Fibroblast of skin of left quadriceps (primary cell): ENCODE measurements around the gene RASA3.
"Not testable (repeated sequence)": the region's sequence is repeated elsewhere in the genome, so short reads cannot be mapped to it uniquely, and the experiment has no call there.

Source experiments
- DNase-seq, 2 experiments: peaks; one replicate each; pipeline ENCODE4 v3.0.0-alpha.2; 2013; ENCODE audit warnings: low read depth in 2 of 2

Gene RASA3, protein sequence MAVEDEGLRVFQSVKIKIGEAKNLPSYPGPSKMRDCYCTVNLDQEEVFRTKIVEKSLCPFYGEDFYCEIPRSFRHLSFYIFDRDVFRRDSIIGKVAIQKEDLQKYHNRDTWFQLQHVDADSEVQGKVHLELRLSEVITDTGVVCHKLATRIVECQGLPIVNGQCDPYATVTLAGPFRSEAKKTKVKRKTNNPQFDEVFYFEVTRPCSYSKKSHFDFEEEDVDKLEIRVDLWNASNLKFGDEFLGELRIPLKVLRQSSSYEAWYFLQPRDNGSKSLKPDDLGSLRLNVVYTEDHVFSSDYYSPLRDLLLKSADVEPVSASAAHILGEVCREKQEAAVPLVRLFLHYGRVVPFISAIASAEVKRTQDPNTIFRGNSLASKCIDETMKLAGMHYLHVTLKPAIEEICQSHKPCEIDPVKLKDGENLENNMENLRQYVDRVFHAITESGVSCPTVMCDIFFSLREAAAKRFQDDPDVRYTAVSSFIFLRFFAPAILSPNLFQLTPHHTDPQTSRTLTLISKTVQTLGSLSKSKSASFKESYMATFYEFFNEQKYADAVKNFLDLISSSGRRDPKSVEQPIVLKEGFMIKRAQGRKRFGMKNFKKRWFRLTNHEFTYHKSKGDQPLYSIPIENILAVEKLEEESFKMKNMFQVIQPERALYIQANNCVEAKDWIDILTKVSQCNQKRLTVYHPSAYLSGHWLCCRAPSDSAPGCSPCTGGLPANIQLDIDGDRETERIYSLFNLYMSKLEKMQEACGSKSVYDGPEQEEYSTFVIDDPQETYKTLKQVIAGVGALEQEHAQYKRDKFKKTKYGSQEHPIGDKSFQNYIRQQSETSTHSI

DNA sequence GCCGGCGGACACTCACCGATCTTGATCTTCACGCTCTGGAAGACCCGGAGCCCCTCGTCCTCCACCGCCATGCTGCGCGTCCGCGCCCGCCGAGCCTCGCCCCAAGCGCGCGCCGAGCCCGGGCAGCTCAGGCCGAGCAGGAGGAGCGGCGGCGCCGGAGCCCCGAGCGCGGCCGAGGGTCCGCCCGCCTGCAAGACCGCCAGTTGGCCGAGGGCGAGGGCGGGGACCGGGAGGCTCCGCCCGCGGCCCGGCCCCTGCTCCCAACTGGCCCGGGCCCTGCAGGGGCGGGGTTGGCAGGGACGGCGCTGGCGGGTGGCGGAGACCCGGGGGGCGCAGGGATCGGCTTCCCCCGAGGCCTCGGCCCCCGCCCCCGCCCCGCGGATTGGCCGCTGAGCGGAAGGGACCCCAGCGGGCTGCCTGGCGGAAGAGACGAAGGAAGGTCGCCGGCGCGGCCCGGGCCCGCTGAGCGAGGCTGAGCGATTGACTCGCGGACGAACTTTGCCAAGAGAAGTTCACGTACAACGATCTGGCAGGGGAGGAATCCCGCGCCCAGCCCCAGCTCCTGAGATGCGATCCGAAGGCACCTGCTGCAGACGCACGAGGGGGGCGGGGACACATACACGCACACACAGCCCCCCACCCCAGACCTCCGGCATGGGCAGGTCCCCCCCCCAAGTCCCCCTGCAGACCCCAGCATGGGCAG, at the start of gene RASA3:
Gene RASA3, minus strand, starts transcription at position 205 of the 703 bp plus-strand sequence. Its CDS starts 134 bp downstream, at position 71.
- DNase-seq = peak in 1 of 2 experiments; percentile 65

DNA sequence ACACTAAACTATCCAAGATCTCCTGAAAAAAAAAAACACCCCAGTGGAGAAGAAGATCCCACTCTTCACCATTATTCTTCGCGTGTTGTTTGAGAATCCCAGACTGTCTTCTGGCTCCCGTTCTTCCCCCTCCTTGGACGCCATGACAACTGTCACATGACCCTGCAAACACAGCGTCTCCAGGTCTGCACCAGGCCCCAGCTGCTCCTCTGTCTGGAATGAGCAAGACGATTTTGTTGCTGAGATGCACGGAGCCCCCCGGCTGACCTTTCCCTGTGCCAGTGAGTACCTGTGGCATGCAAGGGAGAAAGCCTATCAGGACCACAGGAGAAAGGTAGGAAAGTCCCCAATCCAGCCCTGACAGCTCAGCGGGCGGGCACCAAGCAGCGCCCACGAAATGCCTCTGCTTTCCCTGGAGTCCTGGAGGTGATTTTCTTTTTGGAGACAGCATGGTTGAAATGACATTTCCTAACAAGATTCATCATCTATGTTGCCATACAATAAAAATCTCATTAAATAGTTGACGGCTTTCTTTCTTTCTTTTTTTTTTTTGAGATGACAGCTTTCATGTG, 46.8 kb upstream of the RASA3 start, which contains the start of gene CFAP97D2:
Gene CFAP97D2, plus strand, starts transcription at position 171 of the 572 bp plus-strand sequence. Its CDS starts 74 bp downstream, at position 245.
- no peak for DNase-seq

DNA sequence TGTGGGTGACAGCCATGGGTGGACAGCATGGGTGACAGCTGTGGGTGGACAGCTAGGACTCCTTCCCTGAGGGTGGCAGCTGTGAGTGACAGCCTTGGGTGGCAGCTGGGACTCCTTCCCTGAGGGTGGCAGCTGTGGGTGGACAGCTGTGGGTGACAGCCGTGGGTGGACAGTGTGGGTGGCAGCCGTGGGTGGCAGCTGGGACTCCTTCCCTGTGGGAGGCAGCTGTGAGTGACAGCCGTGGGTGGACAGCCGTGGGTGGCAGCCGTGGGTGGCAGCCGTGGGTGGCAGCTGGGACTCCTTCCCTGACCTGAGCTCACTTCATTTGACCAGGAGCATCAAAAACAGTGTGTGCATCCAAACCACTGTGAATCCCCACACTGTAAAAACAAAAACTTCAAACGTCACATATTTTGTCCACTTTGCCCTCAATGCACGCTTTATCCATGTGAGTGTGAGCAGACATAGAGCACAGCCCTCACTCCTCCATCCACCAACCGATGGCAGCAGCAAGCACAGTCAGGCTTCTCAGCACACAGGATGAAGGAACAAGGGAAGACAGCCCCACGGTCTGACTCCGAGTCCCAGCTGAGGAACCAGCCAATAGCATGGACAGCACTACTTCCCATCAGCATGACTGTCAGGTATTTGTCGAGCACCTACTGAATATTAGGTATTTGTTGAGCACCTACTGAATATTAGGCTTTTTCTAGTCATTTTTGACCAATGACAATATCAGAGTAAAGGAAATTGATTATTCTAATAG, 45.0 kb upstream of the RASA3 start:
- no peak for DNase-seq

DNA sequence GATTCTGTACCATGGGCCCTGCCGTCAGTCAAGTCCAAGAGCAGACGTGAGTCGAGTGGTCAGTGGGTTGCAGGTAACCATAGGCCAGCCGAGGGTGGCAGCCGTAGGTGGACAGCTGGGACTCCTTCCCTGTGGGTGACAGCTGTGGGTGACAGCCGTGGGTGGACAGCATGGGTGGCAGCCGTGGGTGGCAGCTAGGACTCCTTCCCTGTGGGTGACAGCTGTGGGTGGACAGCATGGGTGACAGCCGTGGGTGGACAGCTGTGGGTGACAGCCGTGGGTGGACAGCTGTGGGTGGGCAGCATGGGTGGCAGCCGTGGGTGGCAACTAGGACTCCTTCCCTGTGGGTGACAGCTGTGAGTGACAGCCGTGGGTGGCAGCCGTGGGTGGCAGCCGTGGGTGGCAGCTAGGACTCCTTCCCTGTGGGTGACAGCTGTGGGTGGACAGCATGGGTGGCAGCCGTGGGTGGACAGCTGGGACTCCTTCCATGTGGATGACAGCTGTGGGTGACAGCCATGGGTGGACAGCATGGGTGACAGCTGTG, 44.0 kb upstream of the RASA3 start:
- not testable (repeated sequence) for DNase-seq

DNA sequence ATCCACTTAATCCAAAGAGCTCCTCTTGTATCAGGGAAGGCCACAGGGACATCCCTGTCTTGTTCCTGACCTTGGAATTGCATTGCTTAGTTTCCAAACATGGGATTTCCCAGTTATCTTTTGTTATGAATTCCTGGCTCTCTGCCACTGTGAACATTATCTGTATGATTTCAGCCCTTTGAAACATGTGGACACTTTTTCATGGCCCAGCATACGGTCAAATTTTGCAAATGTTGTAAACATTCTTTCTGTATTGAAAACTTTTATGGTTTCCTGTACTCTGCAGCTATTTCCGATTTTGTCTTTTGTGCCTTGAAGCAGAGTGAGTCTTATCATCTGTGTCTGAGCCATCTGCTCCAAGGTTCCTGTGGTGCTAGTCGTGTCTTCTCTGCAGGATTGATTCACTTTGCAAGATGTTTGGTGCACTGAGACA, 42.1 kb upstream of the RASA3 start:
- DNase-seq = no peak

DNA sequence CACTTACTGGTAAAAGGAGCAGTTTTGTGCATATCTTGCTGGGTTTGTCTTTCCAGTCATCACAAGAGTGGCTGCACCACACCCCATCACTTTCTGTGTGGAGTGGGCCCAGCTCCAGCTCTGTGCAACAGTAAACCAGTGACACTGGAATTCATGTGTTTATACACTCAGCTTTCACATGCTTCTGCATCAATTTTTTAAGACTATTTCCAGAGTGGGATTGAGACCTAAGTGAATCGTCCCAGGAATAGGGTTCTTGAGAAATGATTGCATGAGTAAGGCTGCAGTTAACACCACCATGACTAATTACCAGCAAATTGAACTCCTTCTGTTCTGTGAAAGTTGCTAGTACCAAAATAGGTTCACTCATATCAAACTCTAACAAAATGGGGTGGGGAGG, 41.3 kb upstream of the RASA3 start:
- DNase-seq = no peak

DNA sequence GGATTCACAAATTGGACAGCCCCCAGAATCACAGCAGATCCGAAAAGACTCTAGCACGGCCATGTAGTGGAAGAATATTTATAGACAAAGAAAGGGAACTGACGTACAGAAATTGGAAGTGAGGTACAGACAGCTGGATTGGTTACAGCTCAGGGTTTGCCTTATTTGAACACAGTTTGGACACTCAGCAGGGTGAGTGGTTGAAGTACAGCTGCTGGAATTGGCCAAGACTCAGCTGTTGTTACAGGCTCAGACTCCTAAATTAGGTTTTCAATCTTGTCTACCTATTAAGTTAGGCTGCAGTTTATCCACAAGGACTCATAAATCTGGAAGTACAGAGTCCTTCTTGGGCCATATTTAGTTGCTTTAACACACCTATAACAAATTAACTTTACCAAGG, 40.8 kb upstream of the RASA3 start:
- DNase-seq = no peak

DNA sequence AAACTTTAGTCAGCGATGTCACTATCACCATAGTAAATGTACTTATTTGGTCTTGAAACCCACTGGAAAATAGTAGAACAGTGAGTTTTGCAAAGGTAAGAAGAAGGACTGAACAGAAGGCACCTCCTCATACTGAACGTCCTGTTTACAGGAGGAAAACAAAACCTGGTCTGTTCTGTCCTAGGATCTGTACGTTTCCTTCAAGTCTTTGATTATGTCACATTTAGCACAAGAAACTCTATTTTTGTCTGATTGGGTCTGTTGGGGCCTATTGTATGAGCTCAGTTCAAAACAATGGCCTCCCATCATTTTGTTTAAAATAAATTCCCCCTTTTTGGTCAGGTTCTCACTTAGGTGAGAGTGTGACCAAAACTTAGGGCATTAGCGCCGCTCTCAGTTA, 35.5 kb upstream of the RASA3 start:
- no peak for DNase-seq

DNA sequence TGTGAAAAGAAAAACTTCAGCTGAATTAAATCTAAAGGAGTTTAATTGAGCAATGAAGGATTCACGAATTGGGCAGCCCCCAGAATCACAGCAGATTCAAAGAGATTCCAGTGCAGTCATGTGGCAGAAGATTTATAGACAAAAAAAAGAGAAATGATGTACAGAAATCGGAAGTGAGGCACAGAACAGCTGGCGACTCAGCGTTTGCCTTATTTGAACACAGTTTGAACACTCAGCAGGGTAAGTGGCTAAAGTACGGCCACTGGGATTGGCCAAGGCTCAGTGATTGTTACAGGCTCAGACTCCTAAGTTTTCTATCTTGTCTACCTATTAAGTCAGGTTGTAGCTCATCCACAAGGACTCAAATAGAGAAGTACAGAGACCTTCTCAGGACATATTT, 35.0 kb upstream of the RASA3 start:
- DNase-seq = no peak

DNA sequence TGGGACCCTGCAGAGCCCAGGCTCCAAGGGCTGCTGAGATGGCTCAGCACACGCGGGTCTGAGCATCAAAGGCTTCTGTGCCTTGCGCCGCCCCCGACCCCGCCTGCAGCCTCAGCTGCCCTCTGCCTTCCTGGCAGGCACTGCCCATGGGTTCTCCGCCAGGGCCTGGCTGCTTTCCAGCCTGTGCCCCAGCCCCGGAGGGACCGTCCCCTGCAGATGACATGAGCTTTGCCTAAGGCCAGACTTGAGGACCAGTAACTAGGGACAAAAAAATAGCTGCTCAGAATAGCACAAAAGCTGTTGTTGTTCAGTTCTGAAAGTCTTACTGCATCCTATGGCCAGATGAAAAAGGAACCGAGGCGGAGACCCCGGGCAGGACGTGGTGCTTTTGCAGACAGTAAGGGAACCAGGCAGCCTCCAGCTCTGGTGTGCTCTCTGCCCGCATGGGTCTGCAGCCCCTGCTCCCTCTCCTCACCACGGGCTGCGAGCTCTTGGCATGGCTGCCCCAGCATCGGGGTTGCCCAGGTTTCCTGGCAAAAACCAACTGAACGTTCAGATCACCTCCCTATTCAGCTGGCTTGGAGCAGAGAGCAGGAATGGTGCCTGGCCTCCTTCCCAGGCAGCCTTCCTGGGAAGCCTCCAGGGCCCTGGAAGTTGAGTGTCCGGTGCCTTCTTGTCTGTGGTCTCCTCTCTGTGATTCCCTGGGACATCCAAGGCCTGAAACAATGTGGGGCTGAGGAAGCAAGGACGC, 34.1 kb upstream of the RASA3 start:
- no peak for DNase-seq

DNA sequence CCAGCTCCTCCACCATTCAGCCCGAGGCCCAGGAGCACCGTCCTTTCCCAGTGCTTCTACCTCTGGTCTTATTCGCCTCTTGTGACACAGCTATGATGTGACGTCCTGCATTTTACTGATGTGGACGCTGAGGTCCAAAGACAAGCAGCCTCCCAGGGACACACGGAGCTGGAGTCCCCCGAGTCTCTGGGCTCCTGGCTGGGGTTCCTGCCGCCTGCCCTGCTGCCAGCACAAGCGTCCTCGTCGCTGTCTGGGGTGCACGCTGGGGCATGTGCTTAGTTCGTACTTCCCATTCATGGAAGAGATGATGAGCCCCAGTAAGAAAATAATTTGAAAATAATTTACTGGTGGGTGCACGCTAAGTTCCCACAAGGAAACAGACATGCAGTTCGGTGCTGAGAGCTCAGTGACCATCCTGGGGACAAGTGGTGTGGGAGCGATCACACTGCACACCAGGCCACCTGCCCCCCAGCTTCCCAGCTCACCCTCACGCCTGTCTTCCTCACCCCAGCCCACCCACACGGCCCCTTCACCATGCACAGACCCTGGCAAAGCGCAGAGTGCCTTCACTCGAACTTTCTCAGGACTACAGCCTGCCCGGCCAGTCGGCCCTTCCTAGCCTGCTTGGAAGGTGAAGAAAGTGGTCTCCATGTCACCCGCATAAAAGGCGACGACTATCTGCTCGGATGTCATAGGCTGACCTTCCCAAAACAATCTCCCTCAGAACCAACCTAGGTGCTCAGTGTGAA, 32.4 kb upstream of the RASA3 start:
- DNase-seq = no peak

DNA sequence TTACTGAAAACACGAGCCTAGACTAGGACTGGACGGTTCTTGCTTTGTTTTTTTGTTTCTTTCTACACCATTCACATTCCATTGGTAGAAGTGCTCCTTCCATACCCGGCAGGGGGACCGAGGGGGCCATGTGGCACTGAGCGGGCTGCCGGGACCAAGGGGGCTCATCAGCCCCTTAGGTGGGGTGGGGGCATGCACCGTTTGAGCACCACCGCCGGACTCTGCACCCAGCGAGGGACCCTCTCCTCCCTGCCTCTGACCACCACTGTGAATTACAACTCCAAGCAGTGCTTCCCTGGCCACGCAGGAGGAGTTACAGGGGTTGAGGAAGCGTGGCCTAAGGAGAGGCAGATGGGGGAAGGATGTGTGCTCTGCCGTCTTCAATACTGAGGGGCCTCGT, 31.6 kb upstream of the RASA3 start:
- DNase-seq = no peak

DNA sequence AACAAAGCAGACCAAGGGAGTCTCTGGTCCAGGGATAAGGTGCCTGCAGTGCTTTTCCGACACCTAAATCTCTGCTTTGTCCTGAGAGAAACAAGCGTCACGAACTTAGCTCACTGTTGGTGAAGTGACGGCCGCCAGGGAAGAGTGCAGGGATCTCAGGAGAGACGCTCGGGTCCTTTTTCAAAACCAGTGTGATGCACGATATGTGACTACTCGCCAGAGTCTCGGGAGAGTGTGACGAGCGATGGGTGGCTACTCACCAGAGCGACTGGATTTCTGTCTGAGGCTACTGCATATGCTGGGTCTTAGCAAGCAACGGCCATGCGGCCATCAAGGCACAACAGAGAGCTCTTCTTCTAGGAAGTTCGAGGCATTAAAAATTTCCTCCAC, 30.1 kb upstream of the RASA3 start:
- DNase-seq = no peak

DNA sequence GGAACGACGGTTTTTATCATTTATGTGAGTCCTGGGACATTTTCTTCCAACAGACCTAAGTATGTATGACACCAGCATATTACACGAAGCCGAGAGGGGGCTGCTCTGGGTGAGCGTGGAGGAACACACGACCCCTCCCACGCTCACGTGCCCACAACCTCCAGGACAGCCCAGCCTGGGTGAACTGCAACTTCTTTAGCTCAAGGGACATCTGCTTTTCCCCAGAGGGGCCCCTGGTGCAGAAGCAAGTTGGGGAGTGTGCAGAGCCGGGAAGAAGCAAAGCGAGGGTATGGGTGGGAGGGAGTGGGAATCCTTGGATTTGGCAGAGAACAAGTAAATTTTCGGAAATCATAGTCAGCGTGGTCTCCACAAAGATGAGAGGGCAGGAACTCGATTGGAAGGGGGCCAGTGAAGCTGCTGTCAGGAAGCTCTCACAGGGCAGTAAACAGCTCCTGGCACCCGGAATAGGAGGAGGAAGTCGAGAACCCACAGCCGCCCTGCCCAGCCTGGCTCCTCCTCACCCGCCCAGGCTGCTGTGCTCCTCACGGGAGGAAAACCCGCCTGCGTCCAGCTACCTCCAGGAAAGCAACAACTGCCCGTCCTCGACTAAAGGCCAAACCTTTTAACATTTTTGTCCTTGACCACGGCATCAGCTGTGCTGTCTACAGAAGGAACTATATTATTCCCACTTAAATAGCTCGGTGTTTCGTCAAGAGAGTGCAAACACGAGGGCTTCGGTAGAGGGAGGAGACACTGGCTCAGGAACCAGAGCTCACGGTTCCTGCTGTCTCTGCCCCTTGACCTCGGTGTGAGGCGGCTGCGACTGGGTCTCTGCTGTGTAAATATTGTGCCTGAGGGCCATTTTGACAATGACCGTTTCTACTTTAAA, 29.5 kb upstream of the RASA3 start:
- DNase-seq = no peak

DNA sequence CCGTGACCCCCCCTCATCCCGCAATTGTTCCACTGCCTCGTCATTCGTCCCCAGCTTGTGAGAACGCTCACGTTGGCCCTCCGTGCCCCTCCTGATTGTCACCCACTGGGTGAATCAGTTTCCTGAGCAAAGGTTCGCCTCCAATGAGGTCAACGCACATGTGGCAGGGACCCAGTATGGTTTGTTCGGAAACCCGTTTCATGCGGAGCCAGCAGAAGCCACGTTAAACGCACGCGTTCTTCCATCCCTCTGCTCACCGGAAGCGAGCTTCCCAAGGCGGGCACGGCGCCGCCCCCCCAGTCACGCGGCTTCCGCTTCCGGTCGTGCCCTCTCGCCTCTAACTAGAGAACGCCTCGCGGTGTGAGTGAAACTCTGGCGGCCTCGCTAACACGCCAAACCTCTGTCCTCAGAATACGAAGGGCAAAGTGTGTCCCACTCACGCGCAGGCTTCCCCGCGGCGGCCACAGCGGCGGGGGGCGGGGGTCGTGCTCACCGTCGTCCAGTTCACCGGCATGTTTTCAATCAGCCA, 28.7 kb upstream of the RASA3 start:
- no peak for DNase-seq

DNA sequence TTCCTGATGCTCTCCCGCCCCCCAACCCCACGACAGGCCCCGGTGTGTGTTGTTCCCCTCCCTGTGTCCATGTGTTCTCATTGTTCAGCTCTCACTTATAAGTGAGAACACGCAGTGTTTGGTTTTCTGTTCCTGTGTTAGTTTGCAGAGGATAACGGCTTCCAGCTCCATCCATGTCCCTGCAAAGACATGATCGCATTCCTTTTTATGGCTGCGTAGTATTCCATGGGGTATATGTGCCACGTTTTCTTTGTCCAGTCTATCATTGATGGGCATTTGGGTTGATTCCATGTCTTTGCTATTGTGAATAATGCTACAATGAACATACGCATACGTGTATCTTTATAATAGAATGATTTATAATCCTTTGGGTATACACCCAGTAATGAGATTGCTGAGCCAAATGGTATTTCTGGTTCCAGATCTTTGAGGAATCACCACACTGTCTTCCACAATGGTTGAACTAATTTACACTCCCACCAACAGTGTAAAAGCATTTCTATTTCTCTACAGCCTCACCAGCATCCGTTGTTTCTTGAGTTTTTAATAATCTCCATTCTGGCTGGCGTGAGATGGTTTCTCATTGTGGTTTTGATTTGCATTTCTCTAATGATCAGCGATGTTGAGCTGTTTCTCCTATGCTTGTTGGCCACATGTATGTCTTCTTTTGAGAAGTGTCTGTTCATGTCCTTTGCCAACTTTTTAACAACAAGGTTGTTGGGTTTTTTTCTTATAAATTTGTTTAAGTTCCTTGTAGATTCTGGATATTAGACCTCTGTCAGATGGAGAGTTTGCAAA, 26.6 kb upstream of the RASA3 start:
- DNase-seq = not testable (repeated sequence)

DNA sequence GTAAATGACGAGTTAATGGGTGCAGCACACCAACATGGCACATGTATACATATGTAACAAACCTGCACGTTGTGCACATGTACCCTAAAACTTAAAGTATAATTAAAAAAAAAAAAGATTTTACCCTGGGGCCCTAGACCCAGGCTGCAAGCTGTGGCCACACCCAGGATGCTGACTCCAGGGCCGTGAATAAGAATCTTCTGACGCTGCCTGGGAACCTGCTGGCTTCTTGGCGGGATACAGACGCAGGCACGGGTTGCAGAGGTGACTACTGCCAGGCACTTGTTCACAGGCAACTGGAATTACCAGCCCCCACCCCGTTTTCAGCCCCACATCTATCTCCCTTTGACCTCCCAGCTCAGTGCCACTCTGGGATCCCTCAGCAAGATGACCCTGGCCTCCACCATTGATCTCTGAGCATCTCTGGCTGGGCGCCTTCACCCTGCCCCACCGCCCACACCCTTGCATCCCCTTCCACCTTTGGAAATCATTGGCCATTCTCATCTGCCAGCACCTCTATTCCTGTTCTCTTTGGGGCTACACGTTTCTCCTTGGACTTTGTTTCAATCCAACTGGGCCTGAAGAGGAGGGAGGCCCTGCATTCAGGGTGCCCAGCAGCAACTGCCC, 25.6 kb upstream of the RASA3 start:
- no peak for DNase-seq
